Hepatocyte (in vitro differentiated cells): Measurements from ENCODE around the gene NMNAT2. TPM values are rescaled to one million over a fixed set of nuclear protein-coding genes. Genes with fewer than 3 reads are reported as not detected.

Source experiments
- DNase-seq: peaks from one replicate; pipeline ENCODE4 v3.0.0-alpha.2; 2016; ENCODE audit warnings: low spot score
- H2AFZ ChIP-seq: fragments of 200-600 bp; sonication (generic); 2 replicates; pipeline ENCODE4 v1.6.0; 2016; ENCODE audit warnings: antibody characterized with exemption, mild to moderate bottlenecking
- H3K27ac ChIP-seq: fragments of 200-600 bp; sonication (generic); 2 replicates; pipeline ENCODE4 v1.5.1; 2016; ENCODE audit warnings: mild to moderate bottlenecking
- H3K27me3 ChIP-seq: fragments of 200-600 bp; sonication (generic); 2 replicates; pipeline ENCODE4 v1.6.1; 2016
- H3K36me3 ChIP-seq: fragments of 200-600 bp; sonication (generic); replicated peaks from 2 replicates; pipeline ENCODE4 v1.5.1; 2016; ENCODE audit warnings: low read depth; ENCODE audit not compliant: insufficient read depth
- H3K4me1 ChIP-seq: fragments of 200-600 bp; sonication (generic); 2 replicates; pipeline ENCODE4 v1.5.1; 2016; ENCODE audit warnings: mild to moderate bottlenecking, moderate library complexity; ENCODE audit not compliant: insufficient read depth
- H3K4me2 ChIP-seq: fragments of 200-600 bp; sonication (generic); 2 replicates; pipeline ENCODE4 v1.6.0; 2016
- H3K4me3 ChIP-seq: fragments of 200-600 bp; sonication (generic); 2 replicates; pipeline ENCODE4 v1.5.1; 2016; ENCODE audit warnings: mild to moderate bottlenecking
- H3K79me2 ChIP-seq: fragments of 200-600 bp; sonication (generic); 2 replicates; pipeline ENCODE4 v1.6.0; 2017; ENCODE audit warnings: mild to moderate bottlenecking
- H3K9me2 ChIP-seq: fragments of 200-600 bp; sonication (generic); replicated peaks from 2 replicates; pipeline ENCODE4 v1.6.0; 2017; ENCODE audit warnings: mild to moderate bottlenecking; ENCODE audit not compliant: insufficient read depth
- H3K9me3 ChIP-seq: fragments of 200-600 bp; sonication (generic); 2 replicates; pipeline ENCODE4 v1.5.1; 2016; ENCODE audit warnings: low read depth, mild to moderate bottlenecking
- H4K20me1 ChIP-seq: fragments of 200-600 bp; sonication (generic); 2 replicates; pipeline ENCODE4 v1.6.0; 2016; ENCODE audit warnings: mild to moderate bottlenecking; ENCODE audit not compliant: insufficient read depth, poor library complexity, severe bottlenecking
- EZH2 ChIP-seq: fragments of 200-600 bp; sonication (generic); IDR thresholded peaks from 2 replicates; pipeline ENCODE4 v1.6.1; 2016; ENCODE audit warnings: antibody characterized with exemption, mild to moderate bottlenecking, borderline replicate concordance
- EZH2phosphoT487 ChIP-seq: fragments of 200-600 bp; sonication (generic); IDR thresholded peaks from one replicate; pipeline ENCODE4 v1.6.1; 2018; ENCODE audit warnings: antibody characterized with exemption, mild to moderate bottlenecking, low read depth, moderate library complexity; ENCODE audit not compliant: unreplicated experiment, severe bottlenecking
- WGBS: methylation state at CpG from one replicate; pipeline ENCODE4 v1.1.6; 2016; ENCODE audit warnings: low lambda C conversion rate; ENCODE audit errors: missing lambda C conversion rate; 5-methylcytosine and 5-hydroxymethylcytosine counted together
- polyA plus RNA-seq: library from polyadenylated mRNA; unstranded; fragments of >200 nt; fragmentation: Nextera tagmentation; extraction: Ambion mirVana; gene quantifications from 2 replicates; pipeline ENCODE4 v1.2.1, GENCODE V29; 2016
- total RNA-seq: library from RNA; depleted of rRNA; stranded (reverse); fragments of >200 nt; gene quantifications from 2 replicates; pipeline ENCODE4 v1.2.3, GENCODE V29; 2014
- TF ChIP-seq, protein P1 (sequence below): fragments of 200-600 bp; sonication (generic); IDR thresholded peaks from 2 replicates; pipeline ENCODE4 v1.5.1; 2016; ENCODE audit warnings: antibody characterized with exemption, mild to moderate bottlenecking; ENCODE audit not compliant: poor library complexity

NMNAT2 gene
- total and polyA plus RNA-seq, 2 experiments from 2014 or later: 0.66 to 1.00 TPM

DNA sequence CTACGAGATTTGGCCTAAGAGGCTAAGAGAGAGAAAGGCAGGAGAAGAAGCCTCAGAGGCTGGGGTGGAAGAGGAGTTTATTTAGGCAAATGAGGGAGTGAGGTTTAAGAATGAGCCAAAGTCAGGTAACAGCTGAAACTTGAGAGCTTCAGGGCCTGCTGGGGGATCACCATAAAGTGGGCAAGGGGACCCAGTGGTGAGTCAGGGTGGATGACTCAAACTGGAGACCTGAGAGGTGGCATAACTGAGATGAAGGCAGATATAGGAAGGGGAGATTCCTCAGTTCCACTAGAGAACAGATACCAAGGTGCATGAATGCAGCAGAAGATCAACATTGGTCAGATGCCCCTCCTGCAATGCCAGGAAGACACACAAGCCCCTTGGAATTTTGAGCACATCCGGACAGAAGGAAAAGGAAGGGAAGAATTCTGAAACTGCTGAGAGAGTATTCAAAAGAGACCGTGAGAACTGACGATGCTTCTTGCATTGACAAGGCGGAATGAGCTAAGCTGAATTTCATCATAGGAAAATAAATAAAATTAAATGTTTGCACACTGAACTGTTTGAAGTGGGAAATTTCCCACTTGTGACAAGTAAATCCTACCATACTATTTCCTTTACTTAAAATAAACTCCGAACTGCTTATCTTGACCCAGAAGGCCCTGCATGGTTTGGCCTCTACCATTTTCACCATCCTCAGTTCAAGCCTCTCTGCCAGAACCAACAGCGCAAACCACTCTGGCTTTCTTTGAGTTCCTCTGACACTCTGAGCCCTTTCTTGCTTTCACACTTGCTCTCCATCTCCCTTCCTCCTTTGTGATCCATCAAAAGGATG is 94.1 kb downstream of the NMNAT2 start:
- Histone ChIP-seq H3K4me3 (no peak overlapping the region), H3K36me3 (no peaks in the 10 kb centered on the region), H3K27ac (no peak overlapping the region), H3K9me2 (no peaks in the 10 kb centered on the region), H4K20me1 (no peaks in the 10 kb centered on the region), H3K9me3 (no peaks in the 10 kb centered on the region), H3K4me2 (no peak overlapping the region), H3K4me1 (no peaks in the 10 kb centered on the region), H2AFZ (no peak overlapping the region), H3K79me2 (no peaks in the 10 kb centered on the region), H3K27me3 (no peaks in the 10 kb centered on the region)
- WGBS: 81% methylated on average over 7 of the region's 7 CpGs
- no peak for DNase-seq
- TF ChIP-seq EZH2phosphoT487: no peak
- TF ChIP-seq EZH2: no peak
- TF ChIP-seq, protein P1, sequence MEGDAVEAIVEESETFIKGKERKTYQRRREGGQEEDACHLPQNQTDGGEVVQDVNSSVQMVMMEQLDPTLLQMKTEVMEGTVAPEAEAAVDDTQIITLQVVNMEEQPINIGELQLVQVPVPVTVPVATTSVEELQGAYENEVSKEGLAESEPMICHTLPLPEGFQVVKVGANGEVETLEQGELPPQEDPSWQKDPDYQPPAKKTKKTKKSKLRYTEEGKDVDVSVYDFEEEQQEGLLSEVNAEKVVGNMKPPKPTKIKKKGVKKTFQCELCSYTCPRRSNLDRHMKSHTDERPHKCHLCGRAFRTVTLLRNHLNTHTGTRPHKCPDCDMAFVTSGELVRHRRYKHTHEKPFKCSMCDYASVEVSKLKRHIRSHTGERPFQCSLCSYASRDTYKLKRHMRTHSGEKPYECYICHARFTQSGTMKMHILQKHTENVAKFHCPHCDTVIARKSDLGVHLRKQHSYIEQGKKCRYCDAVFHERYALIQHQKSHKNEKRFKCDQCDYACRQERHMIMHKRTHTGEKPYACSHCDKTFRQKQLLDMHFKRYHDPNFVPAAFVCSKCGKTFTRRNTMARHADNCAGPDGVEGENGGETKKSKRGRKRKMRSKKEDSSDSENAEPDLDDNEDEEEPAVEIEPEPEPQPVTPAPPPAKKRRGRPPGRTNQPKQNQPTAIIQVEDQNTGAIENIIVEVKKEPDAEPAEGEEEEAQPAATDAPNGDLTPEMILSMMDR: no peak

DNA sequence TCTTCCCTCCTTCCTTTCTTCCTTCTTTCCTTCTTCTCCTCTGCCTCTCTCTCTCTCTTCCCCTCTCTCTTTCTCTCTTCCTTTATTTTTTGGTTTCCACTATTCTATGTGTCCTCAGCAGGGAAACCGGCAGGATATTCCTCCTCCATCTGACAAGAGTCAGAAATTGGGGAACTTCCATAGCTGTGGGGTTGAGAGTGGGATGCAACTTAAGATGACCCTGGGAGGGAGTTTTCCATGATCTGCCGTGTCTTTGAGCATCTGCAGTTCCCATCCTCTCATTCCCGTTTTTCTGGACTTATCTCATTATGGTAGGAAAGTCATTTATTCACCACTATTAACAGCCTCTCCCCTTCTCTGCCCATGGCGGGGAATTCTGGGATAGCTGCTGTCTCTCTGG is 98.6 kb downstream of the NMNAT2 start:
- H3K36me3 ChIP-seq: no peaks in the 10 kb centered on the region
- no peaks in the 10 kb centered on the region for H3K9me3 ChIP-seq
- no peaks in the 10 kb centered on the region for H3K27me3 ChIP-seq
- no peaks in the 10 kb centered on the region for H3K9me2 ChIP-seq
- TF ChIP-seq EZH2phosphoT487: no peak
- TF ChIP-seq, protein P1: no peak
- TF ChIP-seq EZH2: no peak
- H3K4me2 ChIP-seq: no peak overlapping the region
- peaks cover 6% of the 10 kb centered on the region for H3K4me1 ChIP-seq
- H3K4me3 ChIP-seq: no peak overlapping the region
- H3K27ac ChIP-seq: no peak overlapping the region
- DNase-seq: no peak
- H3K79me2 ChIP-seq: no peaks in the 10 kb centered on the region
- H2AFZ ChIP-seq: no peak overlapping the region
- WGBS: 83% methylated on average over 4 of the region's 4 CpGs
- no peaks in the 10 kb centered on the region for H4K20me1 ChIP-seq

DNA sequence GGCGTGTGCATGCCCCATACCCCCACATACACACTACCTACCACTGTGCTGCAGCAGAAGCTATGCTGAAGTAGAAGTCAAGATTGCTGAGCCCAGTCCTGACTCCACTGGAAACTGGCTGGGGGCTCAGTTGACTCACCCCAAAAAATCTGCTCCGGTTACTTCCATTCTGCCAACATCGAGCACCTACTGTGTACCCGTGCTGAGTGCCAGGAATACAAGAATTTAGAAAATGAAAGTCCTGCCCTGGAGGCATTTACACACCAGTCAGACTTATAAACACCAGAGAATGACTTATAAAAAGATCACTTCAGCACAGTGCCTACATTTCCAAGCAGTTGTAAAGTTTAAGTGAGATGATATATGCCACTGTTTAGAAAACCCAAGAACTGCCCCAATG is 99.1 kb downstream of the NMNAT2 start:
- Histone ChIP-seq H2AFZ (no peak overlapping the region), H3K4me1 (peaks cover 6% of the 10 kb centered on the region), H3K27me3 (no peaks in the 10 kb centered on the region), H3K36me3 (no peaks in the 10 kb centered on the region), H3K9me2 (no peaks in the 10 kb centered on the region), H3K9me3 (no peaks in the 10 kb centered on the region), H3K4me2 (no peak overlapping the region), H3K79me2 (no peaks in the 10 kb centered on the region), H3K27ac (no peak overlapping the region), H4K20me1 (no peaks in the 10 kb centered on the region), H3K4me3 (no peak overlapping the region)
- 92% methylated on average over 4 of the region's 4 CpGs for WGBS
- TF ChIP-seq, protein P1: no peak
- TF ChIP-seq EZH2phosphoT487: no peak
- no peak for TF ChIP-seq EZH2
- DNase-seq: no peak
